GM12875 (cell line): ENCODE measurements around the gene DAGLA.

Experiments used
- H3K4me3 ChIP-seq: one replicate; pipeline ENCODE4 v1.5.1; 2011; ENCODE audit warnings: low read depth, low read length, control low read depth
- TF ChIP-seq, protein P1 (sequence below): IDR thresholded peaks from 2 replicates; pipeline ENCODE4 v1.5.1; 2011; ENCODE audit warnings: low read depth, mild to moderate bottlenecking, control low read depth, inconsistent platforms, low read length, moderate library complexity, borderline replicate concordance; ENCODE audit not compliant: insufficient read depth

Gene DAGLA

DNA sequence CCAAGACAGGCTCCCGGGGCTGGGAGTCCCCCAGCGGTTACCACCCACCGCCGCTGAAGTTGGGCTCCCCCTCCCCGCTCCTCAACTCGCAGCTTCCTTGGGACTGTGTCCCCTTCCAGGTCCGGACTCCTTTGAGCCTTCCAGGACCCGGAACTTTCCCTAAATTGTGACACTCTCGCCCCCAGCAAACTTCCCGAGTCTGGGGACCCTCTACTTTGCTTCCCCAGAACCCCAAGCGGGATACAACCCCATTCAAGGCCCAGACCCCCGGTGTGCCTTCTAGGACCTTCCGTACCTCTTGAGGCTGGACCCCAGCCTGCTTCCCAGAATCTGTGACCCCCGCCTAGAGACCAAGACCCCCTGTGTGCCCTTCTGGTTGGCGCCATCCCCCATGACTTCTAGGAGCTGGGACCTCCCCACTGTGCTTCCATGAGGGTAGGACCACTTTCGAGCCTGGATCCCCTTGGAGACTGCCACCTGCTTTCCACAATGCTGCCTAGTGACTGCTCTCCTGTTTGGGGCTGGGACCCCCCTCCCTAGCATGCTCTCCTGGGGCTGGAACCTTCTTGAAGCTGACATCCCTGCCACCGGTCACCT is 72.8 kb downstream of the DAGLA start:
- TF ChIP-seq, protein P1, sequence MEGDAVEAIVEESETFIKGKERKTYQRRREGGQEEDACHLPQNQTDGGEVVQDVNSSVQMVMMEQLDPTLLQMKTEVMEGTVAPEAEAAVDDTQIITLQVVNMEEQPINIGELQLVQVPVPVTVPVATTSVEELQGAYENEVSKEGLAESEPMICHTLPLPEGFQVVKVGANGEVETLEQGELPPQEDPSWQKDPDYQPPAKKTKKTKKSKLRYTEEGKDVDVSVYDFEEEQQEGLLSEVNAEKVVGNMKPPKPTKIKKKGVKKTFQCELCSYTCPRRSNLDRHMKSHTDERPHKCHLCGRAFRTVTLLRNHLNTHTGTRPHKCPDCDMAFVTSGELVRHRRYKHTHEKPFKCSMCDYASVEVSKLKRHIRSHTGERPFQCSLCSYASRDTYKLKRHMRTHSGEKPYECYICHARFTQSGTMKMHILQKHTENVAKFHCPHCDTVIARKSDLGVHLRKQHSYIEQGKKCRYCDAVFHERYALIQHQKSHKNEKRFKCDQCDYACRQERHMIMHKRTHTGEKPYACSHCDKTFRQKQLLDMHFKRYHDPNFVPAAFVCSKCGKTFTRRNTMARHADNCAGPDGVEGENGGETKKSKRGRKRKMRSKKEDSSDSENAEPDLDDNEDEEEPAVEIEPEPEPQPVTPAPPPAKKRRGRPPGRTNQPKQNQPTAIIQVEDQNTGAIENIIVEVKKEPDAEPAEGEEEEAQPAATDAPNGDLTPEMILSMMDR, result no peak
- no peak overlapping the region for H3K4me3 ChIP-seq

DNA sequence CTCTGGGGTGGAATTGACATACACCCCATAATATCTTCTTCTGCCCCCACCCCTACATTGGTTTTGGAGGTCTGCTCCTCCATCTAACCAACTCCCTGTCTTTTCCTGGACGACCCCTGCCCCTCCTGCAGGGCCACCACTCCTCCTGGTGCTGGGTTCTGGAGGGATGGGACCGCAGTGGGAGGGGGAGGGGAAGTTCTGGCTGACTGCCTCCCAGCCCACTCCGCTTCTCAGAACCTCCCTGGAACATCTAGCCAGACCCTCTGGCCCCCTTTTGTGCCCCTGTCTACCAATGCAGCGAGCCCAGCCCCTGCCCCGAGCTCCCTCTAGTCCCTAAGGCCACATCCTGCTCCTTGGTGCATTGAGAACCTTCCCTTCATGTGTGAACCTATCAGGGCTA is 73.5 kb downstream of the DAGLA start:
- H3K4me3 ChIP-seq, result no peak overlapping the region
- TF ChIP-seq, protein P1, result no peak

DNA sequence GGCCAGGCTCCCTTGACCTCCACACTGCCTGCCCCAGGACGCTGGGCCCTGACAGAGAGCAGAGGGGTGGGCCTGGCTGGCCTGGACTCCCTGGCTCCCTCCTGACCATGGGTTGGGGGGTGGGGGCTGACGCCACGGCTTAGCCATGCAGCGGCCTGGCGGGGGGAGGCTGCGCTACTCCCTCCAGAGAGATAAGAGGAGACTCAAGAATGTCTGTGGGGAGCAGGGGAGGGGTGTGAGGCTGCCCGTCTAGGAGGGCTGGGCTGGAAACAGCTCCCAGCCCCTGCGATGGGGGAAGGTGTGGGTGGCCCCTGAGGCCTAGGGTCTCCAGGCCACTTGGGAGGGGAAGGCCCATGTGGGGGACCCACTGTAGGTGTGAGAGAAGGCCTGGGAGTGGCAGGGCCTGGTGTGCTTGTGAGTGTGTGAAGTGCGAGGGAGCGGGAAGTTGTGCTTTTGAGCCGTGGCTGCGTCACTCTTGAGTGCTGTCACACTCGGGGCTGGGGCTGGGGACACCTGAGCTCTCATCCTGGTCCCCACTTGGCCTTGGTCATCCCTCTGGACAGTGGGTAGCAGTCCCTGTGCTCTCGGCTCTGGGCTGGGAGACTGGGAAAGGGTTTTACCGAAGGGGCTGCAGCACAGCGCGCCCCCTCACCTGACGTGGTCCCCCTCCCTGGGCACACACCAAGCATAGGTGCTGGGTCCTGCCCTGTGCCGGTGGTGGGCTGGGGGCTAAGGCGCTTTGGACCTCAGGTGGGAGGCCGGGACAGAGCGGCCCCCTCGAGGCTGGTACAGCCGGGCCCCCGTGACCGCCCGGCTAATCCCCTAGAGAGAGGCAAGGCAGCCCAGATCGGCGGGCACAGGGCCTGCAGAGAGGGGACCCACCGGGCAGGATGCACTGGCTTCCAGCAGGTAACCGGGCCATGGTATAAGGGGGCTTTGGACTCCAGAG is 74.6 kb downstream of the DAGLA start:
- TF ChIP-seq, protein P1, result no peak
- no peak overlapping the region for H3K4me3 ChIP-seq

DNA sequence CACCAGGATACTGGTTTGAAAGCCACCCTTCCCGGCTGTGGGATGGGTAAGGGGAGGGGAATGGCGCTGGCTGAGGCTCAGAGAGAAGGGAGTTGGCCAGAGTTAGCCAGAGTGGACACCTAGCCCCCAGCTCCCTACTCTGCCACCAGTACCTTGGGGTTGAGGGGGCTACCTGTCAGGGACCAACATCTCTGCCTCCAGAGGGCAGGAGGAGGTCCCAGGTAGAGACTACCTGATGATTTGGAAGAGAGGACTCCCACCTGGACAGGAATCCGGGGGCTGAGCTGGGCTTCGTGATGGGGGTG is 75.9 kb downstream of the DAGLA start:
- TF ChIP-seq, protein P1, result no peak
- H3K4me3 ChIP-seq, result no peak overlapping the region

DNA sequence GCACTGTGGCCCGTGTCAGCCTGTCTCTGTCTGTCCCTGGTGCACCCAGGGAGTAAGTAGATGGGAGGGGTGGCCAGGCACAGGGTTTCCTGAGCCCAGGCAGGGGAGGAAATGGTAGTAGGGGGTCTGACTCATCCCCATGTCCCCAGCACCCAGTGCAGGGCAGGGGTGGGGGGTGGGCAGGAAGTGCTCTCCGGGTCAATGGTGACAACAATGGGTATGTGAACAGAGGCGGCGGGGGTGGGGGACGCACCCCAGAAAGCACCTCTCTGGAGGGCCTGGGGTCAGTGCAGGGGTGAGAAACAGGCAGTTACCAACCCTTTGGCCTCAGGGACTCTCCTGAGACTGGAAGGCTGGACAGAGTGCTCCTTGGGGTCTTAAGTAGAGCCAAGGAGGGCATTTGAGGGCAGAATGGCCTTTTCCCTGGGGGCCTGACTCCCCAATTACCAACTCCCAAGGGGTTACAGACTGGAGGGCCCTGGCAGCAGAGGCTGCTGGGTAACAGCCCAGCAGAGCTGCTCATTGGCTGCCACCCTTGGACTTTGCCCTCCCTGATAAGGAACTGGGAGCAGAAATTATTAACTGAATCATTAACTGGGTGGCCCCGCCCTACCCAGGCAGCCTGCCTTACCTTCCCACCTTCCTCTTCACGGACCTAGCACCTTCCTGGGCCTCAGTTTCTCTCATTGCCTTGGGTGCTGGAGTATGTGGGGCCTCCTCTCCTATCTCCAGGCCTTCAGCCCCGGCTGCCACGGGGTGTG is 76.4 kb downstream of the DAGLA start:
- TF ChIP-seq, protein P1, result no peak

DNA sequence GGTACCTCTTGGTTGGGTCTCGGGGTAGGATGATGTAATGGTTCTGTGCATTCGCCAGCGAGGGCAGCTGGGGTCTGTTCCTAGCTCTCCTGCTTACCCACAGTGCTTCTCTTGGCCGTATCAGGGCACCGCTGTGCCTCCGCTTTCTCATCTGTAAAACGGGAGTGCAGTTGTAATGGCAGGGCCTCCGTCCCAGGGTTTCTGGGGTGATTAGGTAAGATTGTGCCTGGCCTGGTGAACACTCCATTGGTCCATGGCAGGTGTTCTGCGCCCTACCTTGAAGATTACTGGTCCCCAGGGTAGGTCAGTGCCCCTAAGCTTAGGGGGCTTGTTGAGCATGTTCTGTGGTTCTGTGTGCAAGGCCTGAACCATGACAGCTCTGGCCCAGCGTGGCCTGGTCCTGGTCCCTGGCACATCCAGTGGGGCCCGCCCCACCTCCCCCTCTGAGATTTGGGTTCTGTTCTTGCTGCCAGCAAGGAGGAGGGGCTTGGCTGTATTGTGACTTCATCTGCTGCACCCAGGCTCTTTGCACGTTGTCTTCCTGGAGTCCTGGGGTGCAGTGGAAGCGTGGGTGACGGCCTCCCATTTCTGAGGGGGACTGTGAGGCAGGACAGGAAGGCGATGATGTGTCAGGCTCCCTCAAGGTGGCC is 77.1 kb downstream of the DAGLA start:
- TF ChIP-seq, protein P1, result no peak
- no peak overlapping the region for H3K4me3 ChIP-seq

More for the DNA sequence above, 76.4 kb downstream of the DAGLA start:
- H3K4me3 ChIP-seq, result no peak overlapping the region
